Measurements from ENCODE around the gene LILRB1.

LILRB1 gene

GRCh38 chr19:54654447-54655321 is 24.4 kb downstream of the LILRB1 start:
- Mint-ChIP-seq H3K9me3 (no peaks in the 10 kb centered on the region), H3K27me3 (peaks cover 26% of the 10 kb centered on the region), H3K36me3 (ENCODE audit: insufficient read depth) (no peaks in the 10 kb centered on the region), H3K27ac (ENCODE audit: low read depth) (no peak overlapping the region), H3K4me3 (no peak overlapping the region), H3K4me1 (no peaks in the 10 kb centered on the region)
- ATAC-seq (replicated peaks; ENCODE audit: extremely low read depth, poor library complexity, severe bottlenecking): no peak
- no peak for DNase-seq (ENCODE audit: low spot score in 2 of 2)

GRCh38 chr19:54659300-54659699 is 29.0 kb downstream of the LILRB1 start:
- Mint-ChIP-seq H3K9me3 (no peaks in the 10 kb centered on the region), H3K4me3 (no peak overlapping the region), H3K4me1 (no peaks in the 10 kb centered on the region), H3K27me3 (peaks cover 60% of the 10 kb centered on the region), H3K36me3 (ENCODE audit: insufficient read depth) (no peaks in the 10 kb centered on the region), H3K27ac (ENCODE audit: low read depth) (no peak overlapping the region)
- DNase-seq (ENCODE audit: low spot score in 2 of 2) (no peak), ATAC-seq (replicated peaks; ENCODE audit: extremely low read depth, poor library complexity, severe bottlenecking) (no peak)

GRCh38 chr19:54660306-54660705 is 30.0 kb downstream of the LILRB1 start:
- no peak overlapping the region for H3K27ac Mint-ChIP-seq (ENCODE audit: low read depth)
- H3K36me3 Mint-ChIP-seq (ENCODE audit: insufficient read depth): no peaks in the 10 kb centered on the region
- ATAC-seq (replicated peaks; ENCODE audit: extremely low read depth, poor library complexity, severe bottlenecking) (no peak), DNase-seq (ENCODE audit: low spot score in 2 of 2) (no peak)
- no peak overlapping the region for H3K4me3 Mint-ChIP-seq
- H3K27me3 Mint-ChIP-seq: peaks cover 69% of the 10 kb centered on the region
- H3K4me1 Mint-ChIP-seq: no peaks in the 10 kb centered on the region
- no peaks in the 10 kb centered on the region for H3K9me3 Mint-ChIP-seq

- H3K4me1 Mint-ChIP-seq: no peaks in the 10 kb centered on the region
- no peaks in the 10 kb centered on the region for H3K9me3 Mint-ChIP-seq
- H3K36me3 Mint-ChIP-seq (ENCODE audit: insufficient read depth): no peaks in the 10 kb centered on the region
- H3K27me3 Mint-ChIP-seq: peaks cover 73% of the 10 kb centered on the region
- DNase-seq (ENCODE audit: low spot score in 2 of 2) (no peak), ATAC-seq (replicated peaks; ENCODE audit: extremely low read depth, poor library complexity, severe bottlenecking) (no peak)
- no peak overlapping the region for H3K27ac Mint-ChIP-seq (ENCODE audit: low read depth)
- no peak overlapping the region for H3K4me3 Mint-ChIP-seq
Measured at GRCh38 chr19:54660964-54661363, 30.7 kb downstream of the LILRB1 start.

- Mint-ChIP-seq H3K4me1 (no peaks in the 10 kb centered on the region), H3K36me3 (ENCODE audit: insufficient read depth) (no peaks in the 10 kb centered on the region), H3K9me3 (no peaks in the 10 kb centered on the region), H3K27me3 (peaks cover 71% of the 10 kb centered on the region), H3K27ac (ENCODE audit: low read depth) (peak overlapping the region; percentile 10), H3K4me3 (no peak overlapping the region)
- no peak for DNase-seq (ENCODE audit: low spot score in 2 of 2)
- ATAC-seq (replicated peaks; ENCODE audit: extremely low read depth, poor library complexity, severe bottlenecking): no peak
Measured at GRCh38 chr19:54661846-54662481, 31.7 kb downstream of the LILRB1 start.

GRCh38 chr19:54662730-54663129 is 32.4 kb downstream of the LILRB1 start, which contains the start of gene LILRB4:
TSS of gene LILRB4 (plus strand) at chr19:54662985. CDS start at chr19:54663034, 49 bp downstream.
- H3K27me3 Mint-ChIP-seq: peaks cover 71% of the 10 kb centered on the region
- peak within 1 kb of the TSS; percentile 10 for H3K27ac Mint-ChIP-seq (ENCODE audit: low read depth)
- no peaks in the 10 kb centered on the region for H3K9me3 Mint-ChIP-seq
- ATAC-seq (replicated peaks; ENCODE audit: extremely low read depth, poor library complexity, severe bottlenecking) (no peak), DNase-seq (ENCODE audit: low spot score in 2 of 2) (no peak)
- no peaks in the 10 kb centered on the region for H3K36me3 Mint-ChIP-seq (ENCODE audit: insufficient read depth)
- H3K4me1 Mint-ChIP-seq: no peaks in the 10 kb centered on the region
- no peak within 1 kb of the TSS for H3K4me3 Mint-ChIP-seq

GRCh38 chr19:54665530-54665929 is 35.2 kb downstream of the LILRB1 start:
- Mint-ChIP-seq H3K4me1 (no peaks in the 10 kb centered on the region), H3K36me3 (ENCODE audit: insufficient read depth) (no peaks in the 10 kb centered on the region), H3K27ac (ENCODE audit: low read depth) (no peak overlapping the region), H3K27me3 (peaks cover 48% of the 10 kb centered on the region), H3K9me3 (no peaks in the 10 kb centered on the region), H3K4me3 (no peak overlapping the region)
- DNase-seq (ENCODE audit: low spot score in 2 of 2) (no peak), ATAC-seq (replicated peaks; ENCODE audit: extremely low read depth, poor library complexity, severe bottlenecking) (no peak)

- ATAC-seq (replicated peaks; ENCODE audit: extremely low read depth, poor library complexity, severe bottlenecking): no peak
- Mint-ChIP-seq H3K4me3 (no peak overlapping the region), H3K27me3 (peaks cover 49% of the 10 kb centered on the region), H3K4me1 (no peaks in the 10 kb centered on the region), H3K36me3 (ENCODE audit: insufficient read depth) (no peaks in the 10 kb centered on the region), H3K9me3 (no peaks in the 10 kb centered on the region), H3K27ac (ENCODE audit: low read depth) (no peak overlapping the region)
- DNase-seq (ENCODE audit: low spot score in 2 of 2): no peak
Measured at GRCh38 chr19:54667217-54667616, 36.9 kb downstream of the LILRB1 start.

GRCh38 chr19:54668353-54668752 is 38.1 kb downstream of the LILRB1 start:
- ATAC-seq (replicated peaks; ENCODE audit: extremely low read depth, poor library complexity, severe bottlenecking) (no peak), DNase-seq (ENCODE audit: low spot score in 2 of 2) (no peak)
- H3K4me3 Mint-ChIP-seq: no peak overlapping the region
- no peaks in the 10 kb centered on the region for H3K9me3 Mint-ChIP-seq
- H3K27ac Mint-ChIP-seq (ENCODE audit: low read depth): no peak overlapping the region
- H3K36me3 Mint-ChIP-seq (ENCODE audit: insufficient read depth): no peaks in the 10 kb centered on the region
- no peaks in the 10 kb centered on the region for H3K4me1 Mint-ChIP-seq
- peaks cover 48% of the 10 kb centered on the region for H3K27me3 Mint-ChIP-seq

GRCh38 chr19:54670576-54671357 is 40.5 kb downstream of the LILRB1 start:
- Mint-ChIP-seq H3K9me3 (no peaks in the 10 kb centered on the region), H3K4me1 (no peaks in the 10 kb centered on the region), H3K36me3 (ENCODE audit: insufficient read depth) (peaks cover 2% of the 10 kb centered on the region), H3K4me3 (no peak overlapping the region), H3K27ac (ENCODE audit: low read depth) (no peak overlapping the region), H3K27me3 (peaks cover 31% of the 10 kb centered on the region)
- no peak for ATAC-seq (replicated peaks; ENCODE audit: extremely low read depth, poor library complexity, severe bottlenecking)
- no peak for DNase-seq (ENCODE audit: low spot score in 2 of 2)

- ATAC-seq (replicated peaks; ENCODE audit: extremely low read depth, poor library complexity, severe bottlenecking) (no peak), DNase-seq (ENCODE audit: low spot score in 2 of 2) (no peak)
- H3K4me1 Mint-ChIP-seq: no peaks in the 10 kb centered on the region
- H3K36me3 Mint-ChIP-seq (ENCODE audit: insufficient read depth): peaks cover 2% of the 10 kb centered on the region
- H3K27me3 Mint-ChIP-seq: peaks cover 37% of the 10 kb centered on the region
- H3K9me3 Mint-ChIP-seq: no peaks in the 10 kb centered on the region
- H3K4me3 Mint-ChIP-seq: no peak overlapping the region
- H3K27ac Mint-ChIP-seq (ENCODE audit: low read depth): no peak overlapping the region
Measured at GRCh38 chr19:54673222-54673621, 42.9 kb downstream of the LILRB1 start.

GRCh38 chr19:54674021-54674617 is 43.8 kb downstream of the LILRB1 start:
- Mint-ChIP-seq H3K27ac (ENCODE audit: low read depth) (no peak overlapping the region), H3K27me3 (peaks cover 45% of the 10 kb centered on the region), H3K4me1 (no peaks in the 10 kb centered on the region), H3K36me3 (ENCODE audit: insufficient read depth) (peaks cover 2% of the 10 kb centered on the region), H3K9me3 (no peaks in the 10 kb centered on the region), H3K4me3 (no peak overlapping the region)
- ATAC-seq (replicated peaks; ENCODE audit: extremely low read depth, poor library complexity, severe bottlenecking) (no peak), DNase-seq (ENCODE audit: low spot score in 2 of 2) (no peak)
